WTC11 (cell line): ENCODE measurements around the gene ZC3H12A. TPM values are rescaled to one million over a fixed set of nuclear protein-coding genes. Genes with fewer than 3 reads are reported as not detected.
A peak's percentile ranks its signal among the peaks of the same experiment; 100 is the strongest.

Source experiments
- ATAC-seq: fragments of 200-7000 bp; cut with Tn5 transposase; 2 replicates; pipeline ENCODE4 v1.10.0; 2021; ENCODE audit warnings: mild to moderate bottlenecking, moderate library complexity
- CTCF ChIA-PET: fragments of 300-600 bp; sonication (Branson Sonifier 250); formaldehyde crosslinking; loops from one replicate; lab custom pipeline; 2021; ENCODE audit warnings: antibody characterized with exemption; lab: Charles Lee
- POLR2A ChIA-PET: fragments of 350-600 bp; sonication (Branson Sonifier 250); formaldehyde crosslinking; loops from one replicate; lab custom pipeline; 2021; ENCODE audit warnings: antibody characterized with exemption; lab: Charles Lee
- DNase-seq: peaks from one replicate; pipeline ENCODE4 v3.0.0; 2021; ENCODE audit warnings: low spot score
- H3K27ac Mint-ChIP-seq: 2 replicates; pipeline ENCODE4 v1.8.0; 2021; ENCODE audit warnings: mixed read lengths
- H3K27me3 Mint-ChIP-seq: 2 replicates; pipeline ENCODE4 v1.8.0; 2021; ENCODE audit warnings: low read depth, mild to moderate bottlenecking, moderate library complexity, mixed read lengths
- H3K36me3 Mint-ChIP-seq: 2 replicates; pipeline ENCODE4 v1.8.0; 2021; ENCODE audit warnings: mixed read lengths
- H3K4me1 Mint-ChIP-seq: 2 replicates; pipeline ENCODE4 v1.8.0; 2022; ENCODE audit warnings: mixed read lengths
- H3K4me3 Mint-ChIP-seq: 2 replicates; pipeline ENCODE4 v1.8.0; 2021; ENCODE audit warnings: mild to moderate bottlenecking, moderate library complexity, mixed read lengths
- H3K9me3 Mint-ChIP-seq: 2 replicates; pipeline ENCODE4 v1.8.0; 2021; ENCODE audit warnings: mixed read lengths
- ATF1 ChIP-seq: sonication (generic); formaldehyde crosslinking; IDR thresholded peaks from 2 replicates; pipeline ENCODE4 v1.8.1; 2023; ENCODE audit warnings: mild to moderate bottlenecking, moderate library complexity, missing genetic modification reagents
- ATF6 ChIP-seq: sonication (generic); formaldehyde crosslinking; IDR thresholded peaks from 2 replicates; pipeline ENCODE4 v1.8.1; 2023; ENCODE audit warnings: mild to moderate bottlenecking, missing genetic modification reagents
- FOXJ3 ChIP-seq: sonication (generic); formaldehyde crosslinking; IDR thresholded peaks from 2 replicates; pipeline ENCODE4 v1.9.0; 2021; ENCODE audit warnings: missing genetic modification reagents, mild to moderate bottlenecking, borderline replicate concordance
- HMGA2 ChIP-seq: fragments of 250-450 bp; sonication (Bioruptor Pico); IDR thresholded peaks from 2 replicates; pipeline ENCODE4 v1.4.0; 2021; ENCODE audit warnings: mild to moderate bottlenecking, moderate library complexity
- HMGXB4 ChIP-seq: sonication (generic); formaldehyde crosslinking; IDR thresholded peaks from 2 replicates; pipeline ENCODE4 v1.8.1; 2023; ENCODE audit warnings: mild to moderate bottlenecking, moderate library complexity, missing genetic modification reagents
- IRF2 ChIP-seq: sonication (generic); formaldehyde crosslinking; IDR thresholded peaks from 2 replicates; pipeline ENCODE4 v1.8.0; 2022; ENCODE audit warnings: low read depth, missing genetic modification reagents, borderline replicate concordance
- NFYB ChIP-seq: sonication (generic); formaldehyde crosslinking; conservative IDR thresholded peaks from 2 replicates; pipeline ENCODE4 v1.8.0; 2022; ENCODE audit warnings: low read depth, missing genetic modification reagents
- PRDM15 ChIP-seq: sonication (generic); formaldehyde crosslinking; IDR thresholded peaks from 2 replicates; pipeline ENCODE4 v1.8.0; 2022; ENCODE audit warnings: missing genetic modification reagents
- RORB ChIP-seq: fragments of 250-450 bp; sonication (Bioruptor Pico); IDR thresholded peaks from 2 replicates; pipeline ENCODE4 v1.9.0; 2021; ENCODE audit warnings: mild to moderate bottlenecking
- SMAD4 ChIP-seq: sonication (generic); formaldehyde crosslinking; IDR thresholded peaks from 2 replicates; pipeline ENCODE4 v1.8.0; 2022; ENCODE audit warnings: mild to moderate bottlenecking, missing genetic modification reagents
- ZNF138 ChIP-seq: sonication (generic); formaldehyde crosslinking; conservative IDR thresholded peaks from 2 replicates; pipeline ENCODE4 v1.8.1; 2022; ENCODE audit warnings: mild to moderate bottlenecking, moderate library complexity, missing genetic modification reagents
- ZNF425 ChIP-seq: fragments of 250-450 bp; sonication (Bioruptor Pico); conservative IDR thresholded peaks from 2 replicates; pipeline ENCODE4 v1.9.0; 2021; ENCODE audit warnings: mild to moderate bottlenecking
- total RNA-seq: library from RNA; stranded (reverse); gene quantifications from 3 replicates; pipeline ENCODE4 v1.2.3, GENCODE V29; 2021

ZC3H12A gene
- total RNA-seq, 1 experiment from 2014 or later, result 10.9 TPM

- TF ChIP-seq IRF2 (CRISPR knock-in tag), result no peak
Measured at GRCh38 chr1:37480581-37481288, 6.4 kb downstream of the ZC3H12A start (continued).

GRCh38 chr1:37481289-37482003, 7.1 kb downstream of the ZC3H12A start:
- Mint-ChIP-seq H3K4me3 (no peak overlapping the region), H3K9me3 (no peaks in the 10 kb centered on the region), H3K27ac (peak overlapping the region; percentile 65; the same call in 1 of the 2 replicates), H3K4me1 (peaks cover 29% of the 10 kb centered on the region), H3K36me3 (peaks cover 25% of the 10 kb centered on the region), H3K27me3 (no peaks in the 10 kb centered on the region)
- DNase-seq, result no peak
- ChIA-PET POLR2A (no interaction called here), CTCF (no interaction called here)
- ATAC-seq, result no peak
- TF ChIP-seq ATF6 (CRISPR knock-in tag) (no peak), NFYB (no peak), FOXJ3 (no peak), HMGA2 (no peak), ATF1 (no peak), RORB (CRISPR knock-in tag) (no peak), ZNF425 (no peak), HMGXB4 (CRISPR knock-in tag) (no peak), PRDM15 (CRISPR knock-in tag) (no peak), SMAD4 (CRISPR knock-in tag) (no peak), ZNF138 (CRISPR knock-in tag) (no peak)
